ENCODE data around the gene DCAF4L1.
A peak's percentile ranks its signal among the peaks of the same experiment; 100 is the strongest.

GRCh38 chr4:41934901-41935651 is 46.5 kb upstream of the DCAF4L1 start, which contains the start of gene TMEM33:
- TF ChIP-seq EZH2 (IDR thresholded peaks at IDR 0.05; ENCODE audit: low read length) (no peak), CTCF (optimal IDR thresholded peaks at IDR 0.05 in 1 of 3, IDR thresholded peaks at IDR 0.05 in 1 of 3, conservative IDR thresholded peaks at IDR 0.05 in 1 of 3; ENCODE audit: extremely low read depth in 1 of 3, insufficient read depth in 2 of 3, low read length in 3 of 3) (peak in 1 of 3 experiments; percentile 13)
